Activated CD4-positive, alpha-beta T cell treated with anti-CD3 and anti-CD28 coated beads, Interleukin-2, amount 10 ng/mL, durations not matched to agents 24 days and 14 days (primary cell): ENCODE results near the gene DMP1. TPM values are rescaled to one million over a fixed set of nuclear protein-coding genes. Genes with fewer than 3 reads are reported as not detected.

Source experiments
- DNase-seq: peaks from one replicate; pipeline ENCODE4 v3.0.0; 2022
- H3K27ac Mint-ChIP-seq: one replicate; pipeline ENCODE4 v1.8.0; 2022; ENCODE audit warnings: mild to moderate bottlenecking, mixed read lengths
- H3K27me3 Mint-ChIP-seq: one replicate; pipeline ENCODE4 v1.8.0; 2022; ENCODE audit warnings: mixed read lengths
- H3K36me3 Mint-ChIP-seq: one replicate; pipeline ENCODE4 v1.8.0; 2022; ENCODE audit warnings: low read depth, mild to moderate bottlenecking, mixed read lengths
- H3K4me1 Mint-ChIP-seq: one replicate; pipeline ENCODE4 v1.8.0; 2021; ENCODE audit warnings: mixed read lengths
- H3K4me3 Mint-ChIP-seq: one replicate; pipeline ENCODE4 v1.8.0; 2022; ENCODE audit warnings: mild to moderate bottlenecking, moderate library complexity, mixed read lengths
- H3K9me3 Mint-ChIP-seq: one replicate; pipeline ENCODE4 v1.8.0; 2021; ENCODE audit warnings: mixed read lengths
- intact Hi-C: fragments of 100-400 bp; cut with micrococcal nuclease; formaldehyde crosslinking; loops from one replicate; pipeline ENCODE4 v1.15.1; 2023
- total RNA-seq: library from RNA; stranded (reverse); gene quantifications from 2 replicates; pipeline ENCODE4 v1.2.3, GENCODE V29; 2022

DMP1 gene, protein sequence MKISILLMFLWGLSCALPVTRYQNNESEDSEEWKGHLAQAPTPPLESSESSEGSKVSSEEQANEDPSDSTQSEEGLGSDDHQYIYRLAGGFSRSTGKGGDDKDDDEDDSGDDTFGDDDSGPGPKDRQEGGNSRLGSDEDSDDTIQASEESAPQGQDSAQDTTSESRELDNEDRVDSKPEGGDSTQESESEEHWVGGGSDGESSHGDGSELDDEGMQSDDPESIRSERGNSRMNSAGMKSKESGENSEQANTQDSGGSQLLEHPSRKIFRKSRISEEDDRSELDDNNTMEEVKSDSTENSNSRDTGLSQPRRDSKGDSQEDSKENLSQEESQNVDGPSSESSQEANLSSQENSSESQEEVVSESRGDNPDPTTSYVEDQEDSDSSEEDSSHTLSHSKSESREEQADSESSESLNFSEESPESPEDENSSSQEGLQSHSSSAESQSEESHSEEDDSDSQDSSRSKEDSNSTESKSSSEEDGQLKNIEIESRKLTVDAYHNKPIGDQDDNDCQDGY
- not detected in 2 replicates for total RNA-seq

DNA sequence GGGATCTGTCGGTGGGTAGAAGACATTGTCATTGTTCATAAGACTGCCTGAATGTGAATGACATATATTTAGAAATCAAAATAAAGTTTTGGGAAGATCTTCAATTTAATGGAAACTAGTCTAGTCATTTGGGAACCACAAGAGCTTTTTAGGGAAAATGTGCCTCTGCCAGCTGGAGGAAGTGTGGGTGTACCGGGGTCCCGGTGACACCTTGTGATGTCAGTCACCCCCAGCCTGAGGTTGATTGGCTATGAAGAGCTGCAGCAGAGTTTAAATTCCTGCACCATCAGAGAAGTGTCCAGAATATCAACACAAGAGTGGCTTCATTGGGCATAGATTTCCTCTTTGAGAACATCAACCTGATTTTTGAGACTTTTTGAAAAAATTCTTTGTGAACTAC lies at the start of gene DMP1:
TSS of gene DMP1 (plus strand) at position 301 of the 400 bp plus-strand sequence. CDS start 6,213 bp downstream, outside the sequence.
- H3K9me3 Mint-ChIP-seq: no peaks in the 10 kb centered on the region

DNA sequence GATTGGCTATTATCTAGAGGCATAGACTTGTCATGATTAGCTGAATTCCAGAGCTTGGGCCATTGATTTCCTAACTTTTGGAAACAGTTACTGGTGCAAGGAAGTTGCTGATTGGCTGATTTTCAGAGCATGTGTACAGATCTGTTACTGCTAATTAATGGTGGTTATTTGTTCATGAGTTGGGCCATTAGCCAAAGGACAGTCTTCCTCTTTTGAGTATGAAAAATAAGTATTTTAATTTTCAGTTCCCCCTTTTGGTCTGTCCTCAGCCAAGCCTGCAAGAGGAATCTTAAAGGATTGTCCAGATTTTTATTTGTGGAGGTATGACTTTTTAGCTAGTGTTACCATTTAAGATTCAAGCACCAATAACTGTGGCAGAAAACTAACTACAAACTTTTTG lies 48.7 kb upstream of the DMP1 start:
- Mint-ChIP-seq H3K4me1 (no peaks in the 10 kb centered on the region), H3K4me3 (no peak overlapping the region), H3K27ac (no peak overlapping the region), H3K9me3 (no peaks in the 10 kb centered on the region), H3K27me3 (peaks cover 9% of the 10 kb centered on the region), H3K36me3 (no peaks in the 10 kb centered on the region)
- intact Hi-C loops: no loop called here
- DNase-seq: no peak

More for the DNA sequence above, at the start of gene DMP1:
- no peak for DNase-seq
- Mint-ChIP-seq H3K27me3 (peaks cover 3% of the 10 kb centered on the region), H3K36me3 (no peaks in the 10 kb centered on the region), H3K27ac (no peak within 1 kb of the TSS), H3K4me3 (no peak within 1 kb of the TSS), H3K4me1 (no peaks in the 10 kb centered on the region)
- intact Hi-C loops: no loop called here

DNA sequence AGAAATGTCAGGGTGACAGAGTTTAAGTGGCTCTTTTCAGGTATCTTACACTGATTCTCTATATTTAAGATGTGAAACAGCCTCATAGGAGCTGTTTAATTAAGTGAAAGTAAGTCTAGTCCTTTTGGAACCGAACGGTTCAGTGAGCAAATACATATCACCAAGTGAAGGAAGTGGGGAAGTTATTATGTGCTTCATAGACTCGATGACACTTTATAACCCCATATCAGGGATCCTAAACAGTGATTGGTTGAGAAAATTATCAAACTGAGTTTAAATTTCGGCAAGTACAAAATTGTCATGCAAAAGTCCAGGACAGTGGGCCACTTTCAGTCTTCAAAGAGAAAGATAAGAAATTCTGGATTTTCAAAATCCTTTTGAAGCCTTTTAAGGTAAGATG lies 41.9 kb upstream of the DMP1 start, which contains the start of gene DSPP:
TSS of gene DSPP (plus strand) at position 301 of the 400 bp plus-strand sequence. CDS start 2,380 bp downstream, outside the sequence.
- Mint-ChIP-seq H3K36me3 (no peaks in the 10 kb centered on the region), H3K4me1 (no peaks in the 10 kb centered on the region), H3K9me3 (no peaks in the 10 kb centered on the region), H3K27me3 (peaks cover 2% of the 10 kb centered on the region), H3K4me3 (no peak within 1 kb of the TSS), H3K27ac (no peak within 1 kb of the TSS)
- no peak for DNase-seq
- intact Hi-C loops: no loop called here

DNA sequence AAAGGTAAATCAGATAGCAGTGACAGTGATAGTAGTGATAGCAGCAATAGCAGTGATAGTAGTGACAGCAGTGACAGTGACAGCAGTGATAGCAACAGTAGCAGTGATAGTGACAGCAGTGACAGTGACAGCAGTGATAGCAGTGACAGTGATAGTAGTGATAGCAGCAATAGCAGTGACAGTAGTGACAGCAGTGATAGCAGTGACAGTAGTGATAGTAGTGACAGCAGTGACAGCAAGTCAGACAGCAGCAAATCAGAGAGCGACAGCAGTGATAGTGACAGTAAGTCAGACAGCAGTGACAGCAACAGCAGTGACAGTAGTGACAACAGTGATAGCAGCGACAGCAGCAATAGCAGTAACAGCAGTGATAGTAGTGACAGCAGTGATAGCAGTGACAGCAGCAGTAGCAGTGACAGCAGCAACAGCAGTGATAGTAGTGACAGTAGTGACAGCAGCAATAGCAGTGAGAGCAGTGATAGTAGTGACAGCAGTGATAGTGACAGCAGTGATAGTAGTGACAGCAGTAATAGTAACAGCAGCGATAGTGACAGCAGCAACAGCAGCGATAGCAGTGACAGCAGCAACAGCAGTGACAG lies 35.7 kb upstream of the DMP1 start:
- no peak for DNase-seq
- Mint-ChIP-seq H3K27me3 (no peaks in the 10 kb centered on the region), H3K9me3 (no peaks in the 10 kb centered on the region), H3K4me3 (no peak overlapping the region), H3K36me3 (no peaks in the 10 kb centered on the region), H3K4me1 (no peaks in the 10 kb centered on the region), H3K27ac (no peak overlapping the region)
- intact Hi-C loops: no loop called here

DNA sequence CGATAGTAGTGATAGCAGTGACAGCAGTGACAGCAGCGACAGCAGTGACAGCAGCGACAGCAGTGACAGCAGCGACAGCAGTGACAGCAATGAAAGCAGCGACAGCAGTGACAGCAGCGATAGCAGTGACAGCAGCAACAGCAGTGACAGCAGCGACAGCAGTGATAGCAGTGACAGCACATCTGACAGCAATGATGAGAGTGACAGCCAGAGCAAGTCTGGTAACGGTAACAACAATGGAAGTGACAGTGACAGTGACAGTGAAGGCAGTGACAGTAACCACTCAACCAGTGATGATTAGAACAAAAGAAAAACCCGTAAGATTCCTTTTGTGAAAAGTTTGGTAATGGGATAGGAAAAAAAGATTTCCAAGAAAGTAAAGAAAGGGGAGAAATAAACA lies 33.8 kb upstream of the DMP1 start:
- H3K27ac Mint-ChIP-seq: no peak overlapping the region
- H3K27me3 Mint-ChIP-seq: no peaks in the 10 kb centered on the region
- no peak for DNase-seq
- no peaks in the 10 kb centered on the region for H3K36me3 Mint-ChIP-seq
- no peak overlapping the region for H3K4me3 Mint-ChIP-seq
- H3K9me3 Mint-ChIP-seq: no peaks in the 10 kb centered on the region
- intact Hi-C loops: no loop called here
- H3K4me1 Mint-ChIP-seq: no peaks in the 10 kb centered on the region

DNA sequence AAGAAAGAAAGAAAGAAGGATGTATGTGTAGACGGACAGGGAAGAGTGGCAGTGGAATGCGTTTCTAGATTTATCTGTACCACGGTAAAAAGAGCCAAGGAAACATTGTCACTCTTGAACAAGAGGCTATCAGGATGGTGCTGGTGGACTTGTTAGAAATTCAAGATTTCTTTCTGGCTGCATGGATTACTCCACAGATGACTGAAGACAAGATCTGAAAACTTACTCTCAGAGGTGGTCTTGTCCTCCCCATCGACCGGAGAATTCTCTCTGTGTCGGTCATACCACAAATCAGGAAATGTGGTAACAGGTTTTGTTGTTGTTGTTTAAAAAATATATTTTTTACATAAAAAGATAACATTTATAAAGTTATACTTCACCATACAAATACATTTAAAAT lies 30.0 kb upstream of the DMP1 start:
- H3K27ac Mint-ChIP-seq: no peak overlapping the region
- H3K4me1 Mint-ChIP-seq: no peaks in the 10 kb centered on the region
- H3K27me3 Mint-ChIP-seq: no peaks in the 10 kb centered on the region
- intact Hi-C loops: no loop called here
- DNase-seq: no peak
- no peaks in the 10 kb centered on the region for H3K36me3 Mint-ChIP-seq
- H3K4me3 Mint-ChIP-seq: no peak overlapping the region
- no peaks in the 10 kb centered on the region for H3K9me3 Mint-ChIP-seq

DNA sequence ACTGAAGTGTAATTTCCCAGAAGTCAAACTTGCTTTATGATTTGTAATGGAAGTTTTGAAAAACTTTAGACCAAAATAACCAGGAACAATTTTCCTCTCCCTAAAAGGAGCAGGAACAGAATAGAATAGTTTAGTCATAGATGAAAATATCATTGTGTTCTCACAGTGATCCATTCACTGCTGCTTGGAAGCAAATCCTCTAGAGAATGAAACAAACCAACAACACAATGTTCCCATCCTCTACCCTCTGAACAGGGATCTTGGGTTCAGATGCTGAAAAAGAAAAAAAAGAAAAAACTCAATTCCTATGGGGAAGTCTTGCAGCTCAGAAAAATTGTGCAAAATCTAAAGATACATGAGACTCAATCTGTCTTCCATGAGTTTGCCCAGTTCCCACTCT lies 29.6 kb upstream of the DMP1 start:
- no peaks in the 10 kb centered on the region for H3K4me1 Mint-ChIP-seq
- no peak for DNase-seq
- no peak overlapping the region for H3K27ac Mint-ChIP-seq
- no peak overlapping the region for H3K4me3 Mint-ChIP-seq
- no peaks in the 10 kb centered on the region for H3K27me3 Mint-ChIP-seq
- intact Hi-C loops: no loop called here
- no peaks in the 10 kb centered on the region for H3K9me3 Mint-ChIP-seq
- H3K36me3 Mint-ChIP-seq: no peaks in the 10 kb centered on the region

DNA sequence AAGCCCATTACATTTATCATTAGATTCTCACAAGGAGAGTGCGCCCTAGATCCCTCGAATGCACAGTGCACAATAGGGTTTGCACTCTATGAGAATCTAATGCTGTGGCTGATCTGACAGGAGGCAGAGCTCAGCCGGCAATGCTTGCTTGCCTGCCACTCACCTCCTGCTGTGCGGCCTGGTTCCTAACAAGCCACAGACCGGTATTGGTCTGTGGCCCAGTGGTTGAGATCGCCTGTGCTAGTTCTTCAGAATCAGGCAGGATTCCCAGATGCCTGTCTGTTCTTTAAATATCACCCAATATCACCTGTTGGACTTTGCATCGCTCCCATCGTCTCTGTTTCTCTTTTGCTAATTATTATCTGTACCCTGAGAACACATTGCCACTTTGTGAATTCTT lies 27.8 kb upstream of the DMP1 start:
- no peaks in the 10 kb centered on the region for H3K4me1 Mint-ChIP-seq
- intact Hi-C loops: no loop called here
- H3K36me3 Mint-ChIP-seq: no peaks in the 10 kb centered on the region
- H3K27ac Mint-ChIP-seq: no peak overlapping the region
- no peak overlapping the region for H3K4me3 Mint-ChIP-seq
- no peak for DNase-seq
- no peaks in the 10 kb centered on the region for H3K9me3 Mint-ChIP-seq
- no peaks in the 10 kb centered on the region for H3K27me3 Mint-ChIP-seq

DNA sequence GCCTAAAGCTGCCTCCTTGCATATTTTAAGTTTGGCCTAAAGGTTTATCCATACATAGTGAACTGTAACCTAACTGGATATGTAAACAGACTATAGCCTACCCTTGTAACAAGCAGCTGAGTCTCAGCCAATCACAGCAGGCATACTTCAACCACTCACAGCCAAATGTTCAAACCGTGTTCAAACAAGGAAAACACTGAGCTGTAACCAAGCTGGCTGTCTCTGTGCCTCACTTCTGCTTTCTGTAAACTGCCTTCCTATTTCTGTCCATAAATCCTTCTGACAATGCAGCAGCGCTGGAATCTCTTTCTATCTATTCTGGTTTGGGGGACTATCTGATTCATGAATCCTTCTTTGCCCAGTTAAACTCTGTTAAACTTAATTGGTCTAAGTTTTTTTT lies 25.4 kb upstream of the DMP1 start:
- Mint-ChIP-seq H3K4me3 (no peak overlapping the region), H3K9me3 (no peaks in the 10 kb centered on the region), H3K27ac (no peak overlapping the region), H3K4me1 (no peaks in the 10 kb centered on the region), H3K27me3 (no peaks in the 10 kb centered on the region), H3K36me3 (no peaks in the 10 kb centered on the region)
- intact Hi-C loops: no loop called here
- no peak for DNase-seq

DNA sequence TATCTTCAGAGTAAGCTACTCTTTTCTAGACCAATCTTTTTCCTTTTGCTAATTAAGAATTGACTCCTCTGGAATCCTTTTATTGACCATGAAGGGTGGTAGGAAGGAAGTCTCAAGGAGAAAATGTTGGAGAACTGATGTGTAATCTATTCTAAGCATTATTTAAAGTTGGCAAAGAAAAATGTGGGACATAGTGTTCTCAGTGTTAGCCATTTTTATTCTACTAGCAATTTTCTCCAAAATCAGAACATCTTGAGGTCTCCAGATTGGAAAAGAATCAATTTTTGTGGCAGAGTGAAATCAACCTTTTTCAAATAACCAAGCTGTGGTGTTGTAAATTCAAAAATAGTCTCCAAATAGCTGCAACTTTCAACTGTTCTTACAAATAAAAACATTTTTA lies 18.4 kb upstream of the DMP1 start:
- DNase-seq: no peak
- H3K4me3 Mint-ChIP-seq: no peak overlapping the region
- intact Hi-C loops: no loop called here
- no peaks in the 10 kb centered on the region for H3K9me3 Mint-ChIP-seq
- H3K36me3 Mint-ChIP-seq: no peaks in the 10 kb centered on the region
- no peak overlapping the region for H3K27ac Mint-ChIP-seq
- no peaks in the 10 kb centered on the region for H3K4me1 Mint-ChIP-seq
- H3K27me3 Mint-ChIP-seq: no peaks in the 10 kb centered on the region

DNA sequence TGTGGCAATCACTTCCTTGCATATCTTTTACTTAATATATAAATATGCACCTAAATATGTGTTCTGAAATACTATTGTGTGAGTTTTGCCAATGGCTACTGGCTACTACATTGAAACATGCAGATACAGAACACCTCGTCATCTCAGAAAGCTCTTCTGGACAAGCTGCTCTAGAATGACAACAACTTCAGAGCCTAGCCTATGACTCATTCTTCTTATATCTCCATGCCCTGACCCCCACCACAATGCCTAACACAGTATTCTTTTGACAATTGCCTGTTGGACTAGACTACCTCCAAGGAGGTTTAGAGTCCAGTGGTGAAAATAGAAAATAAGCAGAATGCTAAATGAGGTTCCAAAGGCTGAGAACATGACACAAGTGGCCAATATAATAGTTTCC lies 17.6 kb upstream of the DMP1 start:
- H3K27me3 Mint-ChIP-seq: no peaks in the 10 kb centered on the region

DNA sequence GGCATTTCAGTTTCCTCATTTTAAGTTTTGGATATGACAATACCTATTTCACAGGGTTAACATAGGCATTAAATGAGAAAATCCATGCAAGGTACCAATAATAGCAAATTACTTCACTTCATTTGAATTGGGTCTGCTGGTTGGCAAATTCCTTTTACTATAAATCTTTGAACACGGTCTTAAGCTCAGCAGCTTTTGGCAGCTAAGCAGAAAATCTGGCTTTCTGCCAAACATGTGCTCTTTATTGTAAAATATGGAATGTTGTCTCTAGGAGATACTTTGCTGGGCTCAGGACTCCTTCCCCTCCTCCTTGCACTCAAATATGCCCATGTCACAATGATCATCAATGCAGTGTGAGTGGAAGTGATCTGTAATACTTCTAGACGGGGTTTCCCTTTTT lies 16.8 kb upstream of the DMP1 start:
- intact Hi-C loops: no loop called here
- Mint-ChIP-seq H3K27ac (no peak overlapping the region), H3K27me3 (no peaks in the 10 kb centered on the region), H3K4me3 (no peak overlapping the region), H3K36me3 (no peaks in the 10 kb centered on the region), H3K9me3 (no peaks in the 10 kb centered on the region), H3K4me1 (no peaks in the 10 kb centered on the region)
- no peak for DNase-seq

More for the DNA sequence above, 17.6 kb upstream of the DMP1 start:
- Mint-ChIP-seq H3K36me3 (no peaks in the 10 kb centered on the region), H3K4me3 (no peak overlapping the region), H3K27ac (no peak overlapping the region), H3K9me3 (no peaks in the 10 kb centered on the region), H3K4me1 (no peaks in the 10 kb centered on the region)
- intact Hi-C loops: no loop called here
- no peak for DNase-seq

DNA sequence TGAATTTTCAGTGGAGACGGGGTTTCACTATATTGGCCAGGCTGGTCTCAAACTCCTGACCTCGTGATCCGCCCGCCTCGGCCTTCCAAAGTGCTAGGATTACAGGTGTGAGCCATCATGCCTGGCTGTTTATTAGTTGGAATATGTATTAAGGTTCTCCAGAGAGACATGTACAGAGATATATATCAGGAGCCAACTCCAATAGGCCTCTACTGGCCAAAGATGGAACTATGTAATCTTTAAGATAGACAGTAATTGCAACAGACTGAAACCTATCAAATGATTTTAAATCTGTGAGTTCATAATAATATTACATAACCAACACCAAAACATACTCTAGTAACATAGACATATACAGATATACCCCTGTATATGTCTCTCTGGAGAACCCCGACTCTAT lies 5.8 kb upstream of the DMP1 start:
- Mint-ChIP-seq H3K4me1 (no peaks in the 10 kb centered on the region), H3K27me3 (peaks cover under 1% of the 10 kb centered on the region), H3K27ac (no peak overlapping the region), H3K4me3 (no peak overlapping the region), H3K9me3 (no peaks in the 10 kb centered on the region), H3K36me3 (no peaks in the 10 kb centered on the region)
- intact Hi-C loops: no loop called here
- no peak for DNase-seq

DNA sequence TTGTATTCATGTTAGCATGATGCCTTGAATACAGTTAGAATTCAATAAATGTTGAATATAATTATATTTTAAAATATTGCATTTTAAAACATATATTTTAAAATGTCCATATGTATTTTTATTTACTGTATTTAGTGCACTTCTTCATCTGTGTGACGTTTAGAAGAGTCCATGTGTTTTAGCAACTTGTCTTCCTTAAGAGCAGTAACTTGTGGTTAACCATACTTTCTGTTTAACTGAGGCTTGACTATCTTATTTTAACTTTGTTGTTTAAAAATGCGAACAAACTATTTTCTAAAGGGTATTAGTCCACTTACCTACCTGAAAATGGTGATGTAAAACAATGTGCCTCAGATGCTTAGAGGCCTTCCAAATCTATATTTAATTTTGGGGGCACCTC lies 858 bp downstream of the DMP1 start:
- Mint-ChIP-seq H3K9me3 (no peaks in the 10 kb centered on the region), H3K27me3 (peaks cover 3% of the 10 kb centered on the region), H3K36me3 (no peaks in the 10 kb centered on the region), H3K4me1 (no peaks in the 10 kb centered on the region), H3K4me3 (no peak overlapping the region), H3K27ac (no peak overlapping the region)
- DNase-seq: no peak
- intact Hi-C loops: no loop called here
